ENCODE measurements around the gene ZNF160.
"Not testable (repeated sequence)": the region's sequence is repeated elsewhere in the genome, so short reads cannot be mapped to it uniquely, and the experiment has no call there.

The ZNF160 gene

DNA sequence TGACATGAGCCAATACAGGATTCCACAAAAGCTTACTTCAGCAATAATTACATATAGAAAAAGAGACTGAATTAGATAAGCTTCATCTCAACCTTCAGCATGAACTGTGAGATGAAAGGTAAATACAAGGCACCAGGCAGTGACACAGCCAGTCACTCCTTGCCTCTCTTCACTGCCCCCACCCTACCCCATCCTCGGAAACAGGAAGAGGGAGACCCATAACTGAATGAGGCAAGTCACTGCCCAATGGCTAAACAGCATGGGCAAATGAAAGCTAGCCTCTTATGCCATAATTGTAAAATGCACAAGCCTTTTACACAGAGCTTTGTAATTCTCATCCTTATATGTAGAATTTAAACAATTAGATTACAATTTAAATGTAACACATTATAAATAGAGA, 1.7 kb downstream of the ZNF160 start:
- Mint-ChIP-seq H3K27me3 (no peaks in the 10 kb centered on the region), H3K4me3 (peak overlapping the region; percentile 89), H3K4me1 (peaks cover 40% of the 10 kb centered on the region), H3K27ac (no peak overlapping the region), H3K36me3 (peaks cover 30% of the 10 kb centered on the region), H3K9me3 (peaks cover 7% of the 10 kb centered on the region)

DNA sequence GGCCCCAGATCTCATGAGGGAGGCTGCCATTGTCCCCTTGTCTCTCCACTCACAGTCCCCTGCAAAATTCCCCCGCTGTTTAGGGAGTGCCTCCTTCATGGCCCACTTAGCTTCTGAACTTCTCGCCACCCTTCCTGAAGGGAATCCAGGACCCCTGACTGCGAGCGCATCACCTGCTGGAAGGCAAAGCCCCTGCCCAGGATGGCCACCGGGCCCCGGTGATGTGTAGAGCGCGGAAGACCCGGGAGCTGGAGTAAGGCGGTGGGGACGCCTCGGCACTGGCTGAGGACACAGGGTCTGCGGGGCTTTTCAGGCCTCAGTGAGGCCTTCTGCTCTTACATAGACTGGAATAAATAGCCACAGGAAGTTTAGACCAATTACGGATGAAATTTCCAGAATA, 4.7 kb downstream of the ZNF160 start:
- Mint-ChIP-seq H3K4me1 (peaks cover 40% of the 10 kb centered on the region), H3K36me3 (peaks cover 50% of the 10 kb centered on the region), H3K9me3 (peaks cover 11% of the 10 kb centered on the region)
- not testable (repeated sequence) for H3K27me3 Mint-ChIP-seq, H3K27ac Mint-ChIP-seq, H3K4me3 Mint-ChIP-seq

DNA sequence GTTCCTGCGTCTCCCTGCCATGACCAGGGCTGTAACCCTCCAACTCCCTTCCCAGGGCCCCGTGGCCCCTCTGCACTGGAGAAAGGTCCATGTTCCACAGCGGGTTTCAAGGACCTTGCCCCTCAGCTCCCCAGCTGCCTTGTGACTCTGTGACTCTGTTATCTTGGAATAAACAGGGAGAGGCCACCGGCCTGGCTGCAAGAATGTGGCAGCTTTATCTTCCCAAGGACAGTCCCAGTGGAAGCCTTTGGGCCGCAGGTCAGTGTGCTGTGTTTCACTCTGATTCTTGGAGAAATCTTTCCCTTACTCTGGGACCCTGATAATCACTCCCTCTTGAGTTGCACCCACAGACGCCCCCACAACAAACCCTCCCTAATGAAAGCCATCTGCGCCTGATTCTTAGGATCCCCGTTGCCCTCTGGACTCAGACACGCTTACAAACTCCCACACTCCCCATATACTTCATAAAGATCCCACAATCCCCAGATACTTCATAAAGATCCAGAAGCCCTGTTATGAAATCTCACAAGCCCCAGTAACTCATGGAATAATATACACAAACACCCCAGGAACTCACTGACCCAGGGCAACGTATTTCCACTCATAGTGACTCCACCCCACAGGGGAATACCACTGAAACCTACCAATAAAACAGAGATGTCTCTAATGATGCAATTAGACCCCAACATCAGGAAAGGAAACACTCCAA, 6.1 kb downstream of the ZNF160 start:
- not testable (repeated sequence) for H3K27me3 Mint-ChIP-seq, H3K27ac Mint-ChIP-seq, H3K4me3 Mint-ChIP-seq
- peaks cover 55% of the 10 kb centered on the region for H3K36me3 Mint-ChIP-seq
- H3K4me1 Mint-ChIP-seq = peaks cover 33% of the 10 kb centered on the region
- H3K9me3 Mint-ChIP-seq = peaks cover 11% of the 10 kb centered on the region

DNA sequence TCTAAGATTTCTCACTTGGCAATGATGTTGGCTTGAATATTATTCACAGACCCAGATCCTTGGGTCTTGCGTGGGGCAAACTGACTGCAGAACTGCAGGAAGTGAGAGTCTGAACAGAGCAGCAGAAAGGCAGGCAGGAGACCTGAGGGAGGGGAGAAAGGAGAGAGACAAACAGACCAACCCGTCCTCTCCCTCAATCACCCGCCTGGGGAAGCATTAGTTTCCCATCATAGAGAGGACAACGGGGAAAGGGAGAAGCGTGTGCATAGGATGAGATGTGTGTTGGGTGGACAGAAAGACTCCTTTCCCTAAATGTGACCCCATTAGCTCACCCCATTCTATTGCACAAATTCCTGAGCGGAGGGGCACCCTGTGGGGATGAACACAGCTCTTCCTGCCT, 6.6 kb downstream of the ZNF160 start:
- Mint-ChIP-seq H3K4me1 (peaks cover 28% of the 10 kb centered on the region), H3K36me3 (peaks cover 55% of the 10 kb centered on the region), H3K9me3 (peaks cover 15% of the 10 kb centered on the region)
- not testable (repeated sequence) for H3K27ac Mint-ChIP-seq, H3K27me3 Mint-ChIP-seq, H3K4me3 Mint-ChIP-seq

DNA sequence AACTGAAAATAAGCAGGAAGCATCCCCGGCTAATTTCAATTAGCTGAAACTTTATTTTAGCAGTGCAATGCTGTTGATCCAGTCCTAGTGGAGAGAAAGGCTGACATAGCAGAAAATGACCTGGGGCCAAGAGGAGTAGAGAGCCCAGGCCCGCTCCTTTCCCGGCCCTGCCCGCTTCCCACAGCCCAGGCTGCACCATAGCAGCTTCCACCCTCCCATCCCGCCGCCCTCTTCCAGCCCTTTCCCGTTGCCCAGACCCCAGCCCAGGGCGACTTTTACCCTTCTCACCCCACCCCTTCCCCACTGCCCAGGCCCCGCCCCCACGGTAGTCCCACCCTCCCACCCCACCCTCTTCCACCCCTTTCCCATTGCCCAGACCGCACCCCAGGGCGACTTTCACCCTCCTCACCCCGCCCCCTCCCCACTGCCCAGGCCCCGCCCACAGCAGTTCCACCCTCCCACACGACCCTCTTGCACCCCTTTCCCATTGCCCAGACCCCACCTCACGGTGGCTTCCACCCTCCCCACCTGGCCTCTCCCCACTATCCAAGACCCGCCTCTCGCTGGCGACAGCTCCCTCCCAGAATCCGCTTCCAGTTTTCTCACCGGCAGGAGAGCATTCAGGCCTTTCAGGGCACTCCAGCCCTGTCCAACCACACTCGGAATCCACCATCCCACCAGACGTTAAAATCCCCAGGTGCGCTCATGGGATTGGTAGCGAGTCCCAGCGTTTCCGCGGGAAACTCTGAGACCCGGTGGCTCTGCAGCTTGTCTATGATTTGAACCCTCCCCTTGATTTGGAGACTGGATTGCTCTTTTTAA, 8.3 kb downstream of the ZNF160 start:
- H3K4me1 Mint-ChIP-seq = peaks cover 27% of the 10 kb centered on the region
- peaks cover 15% of the 10 kb centered on the region for H3K9me3 Mint-ChIP-seq
- H3K27me3 Mint-ChIP-seq = no peaks in the 10 kb centered on the region
- H3K36me3 Mint-ChIP-seq = peaks cover 66% of the 10 kb centered on the region
- no peak overlapping the region for H3K27ac Mint-ChIP-seq
- no peak overlapping the region for H3K4me3 Mint-ChIP-seq

DNA sequence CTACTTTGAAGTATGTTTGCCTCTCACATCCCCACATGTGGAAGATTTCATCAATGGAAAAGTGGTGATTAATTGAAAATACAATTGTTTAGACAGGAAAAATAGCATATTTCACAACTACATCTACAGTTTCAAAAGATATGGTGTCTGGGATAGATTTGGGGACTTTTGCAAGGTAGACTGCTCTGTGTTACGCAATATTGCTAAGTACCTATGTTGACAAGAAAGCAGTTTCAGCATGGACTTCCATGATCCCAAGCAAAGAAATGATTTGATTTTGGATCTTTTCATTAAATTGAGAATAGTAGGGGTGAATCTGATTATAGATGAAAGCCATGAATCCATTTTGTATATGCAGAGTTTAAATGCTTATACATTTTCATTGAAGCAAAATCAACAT, 10.5 kb downstream of the ZNF160 start:
- H3K4me1 Mint-ChIP-seq = peaks cover 14% of the 10 kb centered on the region
- H3K36me3 Mint-ChIP-seq = peaks cover 68% of the 10 kb centered on the region
- no peaks in the 10 kb centered on the region for H3K27me3 Mint-ChIP-seq
- H3K9me3 Mint-ChIP-seq = peaks cover 15% of the 10 kb centered on the region
- H3K27ac Mint-ChIP-seq = no peak overlapping the region
- no peak overlapping the region for H3K4me3 Mint-ChIP-seq

DNA sequence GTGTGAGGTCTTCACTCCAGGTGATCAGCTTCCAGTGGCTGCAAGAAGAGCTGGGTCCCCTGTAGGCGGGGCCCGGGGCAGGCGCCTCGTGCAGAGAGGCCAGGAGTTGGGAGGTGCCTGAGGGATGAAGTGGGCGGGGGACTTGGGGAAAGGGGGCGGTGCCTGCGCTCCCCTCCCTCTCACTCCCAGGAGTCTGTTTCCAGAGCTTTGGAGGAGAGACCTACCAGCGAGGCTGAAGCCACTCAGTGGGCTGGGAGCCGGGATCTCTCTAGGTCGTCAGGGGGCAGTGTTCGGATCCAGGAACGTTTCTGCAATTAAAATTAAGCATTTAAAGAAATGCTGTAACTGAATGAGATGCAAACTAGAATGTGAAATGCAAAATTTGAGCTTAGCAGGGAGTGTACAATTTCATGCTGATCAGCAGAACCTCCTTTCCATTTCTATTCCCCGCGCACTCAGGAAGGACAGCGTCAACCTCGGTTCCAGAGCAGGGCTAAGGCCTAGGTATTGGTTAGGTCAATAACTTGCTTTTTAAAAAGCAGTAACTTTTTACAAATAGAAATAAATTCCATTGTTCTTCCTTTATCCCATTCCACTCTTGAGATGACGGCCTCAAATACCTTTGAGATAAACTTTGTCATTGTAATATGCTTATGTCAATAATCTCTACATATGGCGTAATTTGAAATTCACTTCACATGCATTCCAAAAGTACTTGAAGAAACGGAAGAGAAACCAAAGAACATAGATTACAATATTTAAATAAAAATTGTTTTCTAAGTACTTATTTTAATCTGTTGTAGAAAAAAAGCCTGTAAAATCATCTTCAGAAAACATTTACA, 11.6 kb downstream of the ZNF160 start:
- Mint-ChIP-seq H3K27me3 (no peaks in the 10 kb centered on the region), H3K9me3 (peaks cover 12% of the 10 kb centered on the region), H3K4me3 (no peak overlapping the region), H3K4me1 (peaks cover 8% of the 10 kb centered on the region), H3K27ac (no peak overlapping the region), H3K36me3 (peaks cover 70% of the 10 kb centered on the region)

DNA sequence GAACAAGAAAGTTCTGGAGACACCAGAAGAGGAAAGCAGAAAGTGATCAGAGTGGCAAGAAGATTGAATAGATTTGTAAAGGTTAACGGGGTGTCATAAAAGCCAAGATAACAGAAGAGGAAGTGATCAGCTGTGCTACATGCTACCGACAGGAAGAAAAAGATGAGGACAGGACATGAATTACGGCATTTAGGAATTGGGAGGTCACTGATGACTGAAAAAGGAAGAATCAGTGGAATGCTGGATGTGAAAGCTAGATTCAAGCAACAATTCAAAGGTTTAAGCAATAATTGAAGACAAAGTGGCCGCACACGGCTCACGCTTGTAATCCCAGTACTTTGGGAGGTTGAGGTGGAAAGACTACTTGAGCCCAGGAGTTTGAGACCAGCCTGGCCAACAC, 15.1 kb downstream of the ZNF160 start:
- Mint-ChIP-seq H3K27ac (no peak overlapping the region), H3K4me1 (peaks cover 4% of the 10 kb centered on the region), H3K4me3 (no peak overlapping the region), H3K27me3 (no peaks in the 10 kb centered on the region), H3K9me3 (peaks cover 9% of the 10 kb centered on the region), H3K36me3 (peaks cover 80% of the 10 kb centered on the region)

DNA sequence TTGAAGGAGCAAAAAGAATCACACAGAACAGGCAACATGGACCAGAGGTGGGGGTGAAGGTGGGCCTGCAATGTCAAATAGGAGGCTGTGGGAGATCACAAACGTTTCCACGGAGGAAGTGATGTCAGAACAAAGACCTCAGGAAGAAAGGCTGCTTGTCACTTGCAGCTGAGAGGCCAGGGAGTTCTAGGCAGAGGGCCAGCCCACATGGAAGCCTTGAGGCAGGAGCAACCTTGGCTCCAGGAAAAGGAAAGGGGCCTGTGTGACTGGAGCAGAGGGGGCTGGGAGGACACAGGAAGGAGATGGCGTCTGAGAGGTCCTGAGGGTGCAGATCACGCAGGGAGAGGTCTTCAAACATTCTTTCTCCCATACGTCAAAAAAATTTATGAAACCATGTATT, 16.3 kb downstream of the ZNF160 start:
- Mint-ChIP-seq H3K4me3 (no peak overlapping the region), H3K27ac (no peak overlapping the region), H3K27me3 (no peaks in the 10 kb centered on the region), H3K9me3 (peaks cover 10% of the 10 kb centered on the region), H3K36me3 (peaks cover 83% of the 10 kb centered on the region), H3K4me1 (peaks cover 4% of the 10 kb centered on the region)

DNA sequence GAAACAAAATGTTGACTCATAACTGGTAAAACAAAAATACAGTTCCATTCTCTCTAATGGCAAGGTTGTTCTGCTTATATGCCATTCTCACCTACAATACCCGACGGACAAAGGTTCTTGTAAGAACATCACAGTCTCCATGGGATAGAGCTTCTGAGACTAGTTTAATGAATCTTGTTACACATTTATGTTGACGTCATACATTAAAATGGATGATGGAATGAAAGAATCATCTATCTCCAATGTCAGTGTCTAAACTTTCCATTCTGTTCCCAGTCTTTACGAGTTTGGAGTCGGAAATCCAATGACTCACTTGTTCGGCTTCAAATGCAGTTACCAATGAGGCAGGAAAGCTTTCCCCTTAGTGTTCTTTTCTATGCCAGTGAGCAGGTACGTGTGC, 17.7 kb downstream of the ZNF160 start:
- peaks cover 20% of the 10 kb centered on the region for H3K9me3 Mint-ChIP-seq
- H3K4me1 Mint-ChIP-seq = peaks cover 3% of the 10 kb centered on the region
- H3K36me3 Mint-ChIP-seq = peaks cover 87% of the 10 kb centered on the region
- H3K27me3 Mint-ChIP-seq = no peaks in the 10 kb centered on the region
- no peak overlapping the region for H3K27ac Mint-ChIP-seq
- no peak overlapping the region for H3K4me3 Mint-ChIP-seq

DNA sequence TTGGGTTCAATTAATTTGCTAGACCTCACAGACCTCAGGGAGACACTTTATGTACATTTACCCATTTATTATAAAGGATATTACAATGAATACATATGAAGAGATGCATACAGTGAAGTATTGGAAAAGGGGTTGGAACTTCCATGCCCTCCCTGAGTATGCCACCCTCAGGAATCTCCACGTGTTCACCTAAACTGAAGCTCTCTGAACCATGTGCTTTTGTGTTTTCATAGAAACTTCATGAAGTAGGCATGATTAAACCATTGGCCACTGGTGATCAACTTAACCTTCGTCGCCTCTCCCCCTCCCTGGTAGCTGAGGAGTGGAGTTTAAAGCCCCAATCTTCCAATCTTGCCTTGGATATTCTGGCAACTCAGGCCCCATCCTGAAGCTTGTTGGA, 20.3 kb downstream of the ZNF160 start:
- no peaks in the 10 kb centered on the region for H3K27me3 Mint-ChIP-seq
- H3K9me3 Mint-ChIP-seq = peaks cover 27% of the 10 kb centered on the region
- H3K4me3 Mint-ChIP-seq = no peak overlapping the region
- H3K36me3 Mint-ChIP-seq = peaks cover 88% of the 10 kb centered on the region
- H3K27ac Mint-ChIP-seq = no peak overlapping the region
- H3K4me1 Mint-ChIP-seq = peaks cover 5% of the 10 kb centered on the region

DNA sequence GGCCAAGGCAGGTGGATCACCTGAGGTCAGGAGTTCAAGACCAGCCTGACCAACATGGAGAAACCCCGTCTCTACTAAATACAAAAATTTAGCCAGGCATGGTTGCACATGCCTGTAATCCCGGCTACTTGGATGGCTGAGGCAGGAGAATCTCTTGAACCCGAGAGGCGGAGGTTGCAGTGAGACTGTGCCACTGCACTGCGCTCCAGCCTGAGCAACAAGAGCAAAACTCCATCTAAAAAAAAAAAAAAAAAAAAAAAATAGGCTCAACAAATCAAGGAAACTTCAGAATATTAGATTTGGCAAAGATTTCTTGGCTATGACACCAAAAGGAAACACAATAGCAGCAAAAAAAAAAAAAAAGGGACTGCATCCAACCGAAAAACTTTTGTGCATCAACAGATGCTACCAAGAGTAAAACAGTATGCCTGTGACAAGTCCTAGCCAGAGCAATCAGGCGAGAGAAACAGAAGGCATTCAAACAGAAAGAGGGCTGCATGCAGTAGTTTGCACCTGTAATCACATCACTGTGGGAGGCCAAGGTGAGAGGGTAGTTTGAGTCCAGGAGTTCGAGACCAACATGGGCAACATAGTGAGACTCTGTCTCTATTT, 23.8 kb downstream of the ZNF160 start:
- no peaks in the 10 kb centered on the region for H3K27me3 Mint-ChIP-seq
- peaks cover 5% of the 10 kb centered on the region for H3K4me1 Mint-ChIP-seq
- peaks cover 32% of the 10 kb centered on the region for H3K9me3 Mint-ChIP-seq
- H3K27ac Mint-ChIP-seq = no peak overlapping the region
- no peak overlapping the region for H3K4me3 Mint-ChIP-seq
- peaks cover 83% of the 10 kb centered on the region for H3K36me3 Mint-ChIP-seq

DNA sequence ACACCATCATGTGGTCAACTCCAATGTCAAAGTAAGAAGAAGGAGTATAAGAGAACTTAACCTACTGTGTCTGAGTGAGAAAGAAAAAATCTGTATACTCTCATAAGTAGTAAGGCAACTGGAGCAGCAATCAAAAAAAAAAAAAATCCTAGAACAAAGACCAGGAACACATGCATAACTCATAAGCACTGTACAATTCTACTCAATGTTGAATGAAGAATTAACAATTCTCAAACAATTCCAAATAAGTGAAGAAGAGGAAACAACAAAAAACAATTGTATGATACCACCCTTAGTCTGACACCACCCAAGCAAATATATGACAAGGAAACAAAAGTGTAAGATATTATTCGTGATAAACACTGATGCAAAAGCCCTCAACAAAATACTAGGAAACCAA, 24.6 kb downstream of the ZNF160 start:
- Mint-ChIP-seq H3K36me3 (peaks cover 81% of the 10 kb centered on the region), H3K9me3 (peaks cover 37% of the 10 kb centered on the region), H3K27me3 (no peaks in the 10 kb centered on the region), H3K27ac (no peak overlapping the region), H3K4me1 (peaks cover 5% of the 10 kb centered on the region), H3K4me3 (no peak overlapping the region)

DNA sequence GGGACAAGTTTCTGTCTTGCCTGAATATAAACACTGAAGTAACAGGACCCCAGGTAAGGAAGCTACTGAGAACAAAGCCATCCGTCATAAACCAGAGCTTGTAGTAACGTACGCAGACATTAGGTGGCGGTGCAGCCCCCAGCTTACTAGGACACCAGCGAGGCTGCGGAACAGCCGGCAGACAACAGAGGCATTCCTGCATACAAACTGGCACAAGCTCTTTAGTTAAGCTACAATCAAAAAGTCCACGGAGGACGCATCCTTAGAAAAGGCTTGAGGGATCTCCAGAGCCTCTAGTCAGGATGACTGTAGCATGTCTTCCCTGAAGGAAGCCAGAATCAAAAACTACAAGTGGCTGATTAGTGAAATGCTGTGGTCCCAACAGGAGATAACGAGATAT, 26.2 kb downstream of the ZNF160 start:
- peaks cover 40% of the 10 kb centered on the region for H3K9me3 Mint-ChIP-seq
- H3K36me3 Mint-ChIP-seq = peaks cover 78% of the 10 kb centered on the region
- H3K4me1 Mint-ChIP-seq = peaks cover 5% of the 10 kb centered on the region
- H3K27ac Mint-ChIP-seq = no peak overlapping the region
- H3K4me3 Mint-ChIP-seq = no peak overlapping the region
- no peaks in the 10 kb centered on the region for H3K27me3 Mint-ChIP-seq

DNA sequence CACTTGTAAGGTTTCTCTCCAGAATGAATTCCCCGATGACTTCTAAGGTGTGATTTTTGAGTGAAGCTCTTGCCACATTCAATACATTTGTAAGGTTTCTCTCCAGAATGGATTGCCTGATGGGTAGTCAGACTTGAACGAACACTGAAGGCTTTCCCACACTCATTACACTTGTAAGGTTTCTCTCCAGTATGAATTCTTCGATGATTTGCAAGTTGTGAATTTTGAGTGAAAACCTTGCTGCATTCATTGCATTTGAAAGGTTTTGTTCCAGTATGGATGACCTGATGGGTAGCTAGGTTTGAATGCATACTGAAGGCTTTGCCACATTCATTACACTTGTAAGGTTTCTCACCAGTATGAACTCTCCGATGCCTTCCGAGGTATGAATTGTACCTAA, 34.4 kb downstream of the ZNF160 start:
- no peak overlapping the region for H3K27ac Mint-ChIP-seq
- H3K27me3 Mint-ChIP-seq = no peaks in the 10 kb centered on the region
- H3K4me1 Mint-ChIP-seq = no peaks in the 10 kb centered on the region
- H3K36me3 Mint-ChIP-seq = peaks cover 51% of the 10 kb centered on the region
- H3K9me3 Mint-ChIP-seq = peaks cover 28% of the 10 kb centered on the region
- no peak overlapping the region for H3K4me3 Mint-ChIP-seq
